ENCODE measurements around the gene GALNT17.

The GALNT17 gene

GRCh38 chr7:71761336-71761735, 629.4 kb downstream of the GALNT17 start:
- TF ChIP-seq TAF1 (IDR thresholded peaks at IDR 0.05; ENCODE audit: borderline replicate concordance, insufficient read depth, low read length) (no peak), POLR2AphosphoS5 (IDR thresholded peaks at IDR 0.05; ENCODE audit: low read depth, low read length) (no peak), FOXP2 (optimal IDR thresholded peaks at IDR 0.05; ENCODE audit: borderline replicate concordance, extremely low read depth, extremely low read length, insufficient read depth) (no peak), SIN3A (IDR thresholded peaks at IDR 0.05; ENCODE audit: borderline replicate concordance, insufficient read depth, low read length) (no peak), REST (IDR thresholded peaks at IDR 0.05; ENCODE audit: insufficient read depth in 1 of 2, low read depth in 2 of 2, low read length in 2 of 2) (no peak)
